ENCODE data around the gene ADAT3. TPM values are rescaled to one million over a fixed set of nuclear protein-coding genes. Genes with fewer than 3 reads are reported as not detected.

ADAT3 gene
- total and polyA plus RNA-seq, 2 experiments from 2014 or later = 2.4 to 11.0 TPM

DNA sequence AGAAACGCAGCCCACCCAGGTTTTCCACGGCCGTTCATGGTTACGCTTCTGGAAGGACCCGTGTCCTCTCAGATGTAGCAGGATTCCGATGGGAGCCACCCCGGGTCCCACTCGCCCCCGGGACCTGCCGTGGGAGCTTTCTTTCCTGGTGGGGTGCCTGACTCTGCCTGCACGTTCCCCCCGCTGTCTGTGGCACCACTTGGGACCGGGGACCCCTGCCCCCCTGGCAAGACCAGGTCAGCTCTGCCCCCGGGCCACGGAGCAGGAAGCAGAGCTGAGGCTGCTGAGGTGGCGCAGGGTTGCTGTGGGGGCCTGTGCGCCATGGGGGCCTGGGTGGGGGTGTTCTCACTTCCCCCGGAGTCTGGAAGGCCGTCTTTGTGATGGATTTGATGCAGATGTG lies 47.8 kb downstream of the ADAT3 start:
- Histone ChIP-seq H3K79me2 (peaks cover 91% of the 10 kb centered on the region), H2AFZ (no peak overlapping the region), H3K4me3 (no peak overlapping the region), H4K20me1 (ENCODE audit: insufficient read depth, poor library complexity, severe bottlenecking) (peaks cover 51% of the 10 kb centered on the region), H3K27me3 (no peaks in the 10 kb centered on the region), H3K9me2 (replicated peaks; ENCODE audit: insufficient read depth) (no peaks in the 10 kb centered on the region), H3K4me1 (ENCODE audit: insufficient read depth) (no peaks in the 10 kb centered on the region), H3K36me3 (replicated peaks; ENCODE audit: insufficient read depth, low read depth) (no peaks in the 10 kb centered on the region), H3K4me2 (no peak overlapping the region), H3K9me3 (ENCODE audit: low read depth) (no peaks in the 10 kb centered on the region), H3K27ac (no peak overlapping the region)
- 97% methylated on average over 15 of the region's 19 CpGs for WGBS (ENCODE audit: low lambda C conversion rate, missing lambda C conversion rate)
- DNase-seq (ENCODE audit: low spot score) = no peak
- TF ChIP-seq EZH2phosphoT487 (IDR thresholded peaks at IDR 0.05; ENCODE audit: low read depth, severe bottlenecking, unreplicated experiment) = no peak
- TF ChIP-seq EZH2 (IDR thresholded peaks at IDR 0.05; ENCODE audit: borderline replicate concordance) = no peak
- TF ChIP-seq, protein P1, sequence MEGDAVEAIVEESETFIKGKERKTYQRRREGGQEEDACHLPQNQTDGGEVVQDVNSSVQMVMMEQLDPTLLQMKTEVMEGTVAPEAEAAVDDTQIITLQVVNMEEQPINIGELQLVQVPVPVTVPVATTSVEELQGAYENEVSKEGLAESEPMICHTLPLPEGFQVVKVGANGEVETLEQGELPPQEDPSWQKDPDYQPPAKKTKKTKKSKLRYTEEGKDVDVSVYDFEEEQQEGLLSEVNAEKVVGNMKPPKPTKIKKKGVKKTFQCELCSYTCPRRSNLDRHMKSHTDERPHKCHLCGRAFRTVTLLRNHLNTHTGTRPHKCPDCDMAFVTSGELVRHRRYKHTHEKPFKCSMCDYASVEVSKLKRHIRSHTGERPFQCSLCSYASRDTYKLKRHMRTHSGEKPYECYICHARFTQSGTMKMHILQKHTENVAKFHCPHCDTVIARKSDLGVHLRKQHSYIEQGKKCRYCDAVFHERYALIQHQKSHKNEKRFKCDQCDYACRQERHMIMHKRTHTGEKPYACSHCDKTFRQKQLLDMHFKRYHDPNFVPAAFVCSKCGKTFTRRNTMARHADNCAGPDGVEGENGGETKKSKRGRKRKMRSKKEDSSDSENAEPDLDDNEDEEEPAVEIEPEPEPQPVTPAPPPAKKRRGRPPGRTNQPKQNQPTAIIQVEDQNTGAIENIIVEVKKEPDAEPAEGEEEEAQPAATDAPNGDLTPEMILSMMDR (IDR thresholded peaks at IDR 0.05; ENCODE audit: poor library complexity) = no peak

DNA sequence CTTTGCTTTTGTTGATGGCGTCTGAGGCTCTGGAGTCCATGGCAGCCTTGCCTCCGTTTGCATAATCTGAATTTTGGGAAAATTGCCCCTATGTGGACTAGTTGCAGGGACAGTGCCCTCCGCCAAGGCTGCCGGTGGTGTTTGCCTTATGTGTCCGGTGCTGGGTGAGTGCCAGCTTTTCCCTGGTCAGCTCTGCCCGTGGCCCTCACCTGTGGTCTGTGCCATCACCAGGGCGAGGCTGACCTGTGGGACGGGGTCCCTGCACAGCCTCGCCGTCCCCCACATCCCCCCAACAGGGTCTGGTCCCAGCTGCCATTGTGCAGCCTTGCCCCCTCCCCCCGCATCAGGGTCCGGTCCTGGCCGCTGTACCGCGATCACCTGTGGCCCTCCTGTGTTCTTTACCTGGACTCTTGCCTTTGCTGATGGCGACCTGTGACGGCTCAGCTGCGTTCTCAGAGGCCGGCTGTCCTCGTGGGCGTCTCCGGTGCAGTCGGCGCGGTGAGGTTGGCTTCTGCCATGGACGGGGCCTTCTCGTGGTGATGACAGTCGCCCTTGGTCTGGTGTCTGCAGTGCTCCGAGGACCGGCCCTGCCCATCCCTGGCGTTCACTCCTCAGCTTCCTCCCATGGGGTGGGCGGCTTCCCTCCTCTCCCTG lies 48.4 kb downstream of the ADAT3 start:
- Histone ChIP-seq H2AFZ (no peak overlapping the region), H3K36me3 (replicated peaks; ENCODE audit: insufficient read depth, low read depth) (no peaks in the 10 kb centered on the region), H3K4me3 (no peak overlapping the region), H3K27ac (no peak overlapping the region), H3K9me3 (ENCODE audit: low read depth) (no peaks in the 10 kb centered on the region), H4K20me1 (ENCODE audit: insufficient read depth, poor library complexity, severe bottlenecking) (peaks cover 51% of the 10 kb centered on the region), H3K27me3 (no peaks in the 10 kb centered on the region), H3K4me2 (no peak overlapping the region), H3K79me2 (peaks cover 90% of the 10 kb centered on the region), H3K9me2 (replicated peaks; ENCODE audit: insufficient read depth) (no peaks in the 10 kb centered on the region), H3K4me1 (ENCODE audit: insufficient read depth) (no peaks in the 10 kb centered on the region)
- TF ChIP-seq EZH2phosphoT487 (IDR thresholded peaks at IDR 0.05; ENCODE audit: low read depth, severe bottlenecking, unreplicated experiment) (no peak), EZH2 (IDR thresholded peaks at IDR 0.05; ENCODE audit: borderline replicate concordance) (no peak)
- TF ChIP-seq, protein P1 (IDR thresholded peaks at IDR 0.05; ENCODE audit: poor library complexity) = no peak
- 93% methylated on average over 28 of the region's 32 CpGs for WGBS (ENCODE audit: low lambda C conversion rate, missing lambda C conversion rate)
- DNase-seq (ENCODE audit: low spot score) = no peak

- Histone ChIP-seq H2AFZ (no peak overlapping the region), H3K27me3 (no peaks in the 10 kb centered on the region), H3K27ac (no peak overlapping the region), H3K4me3 (no peak overlapping the region), H3K4me1 (ENCODE audit: insufficient read depth) (no peaks in the 10 kb centered on the region), H3K79me2 (peaks cover 80% of the 10 kb centered on the region), H3K4me2 (no peak overlapping the region), H3K36me3 (replicated peaks; ENCODE audit: insufficient read depth, low read depth) (no peaks in the 10 kb centered on the region), H3K9me3 (ENCODE audit: low read depth) (no peaks in the 10 kb centered on the region), H4K20me1 (ENCODE audit: insufficient read depth, poor library complexity, severe bottlenecking) (peaks cover 56% of the 10 kb centered on the region), H3K9me2 (replicated peaks; ENCODE audit: insufficient read depth) (no peaks in the 10 kb centered on the region)
- no peak for TF ChIP-seq EZH2phosphoT487 (IDR thresholded peaks at IDR 0.05; ENCODE audit: low read depth, severe bottlenecking, unreplicated experiment)
- TF ChIP-seq, protein P1 (IDR thresholded peaks at IDR 0.05; ENCODE audit: poor library complexity) = no peak
- TF ChIP-seq EZH2 (IDR thresholded peaks at IDR 0.05; ENCODE audit: borderline replicate concordance) = no peak
- WGBS (ENCODE audit: low lambda C conversion rate, missing lambda C conversion rate) = 95% methylated on average over 14 of the region's 15 CpGs
- no peak for DNase-seq (ENCODE audit: low spot score)
Observed at GRCh38 chr19:1954532-1954933, 49.3 kb downstream of the ADAT3 start.
